ENCODE results near the gene FOXP4.

Gene FOXP4

DNA sequence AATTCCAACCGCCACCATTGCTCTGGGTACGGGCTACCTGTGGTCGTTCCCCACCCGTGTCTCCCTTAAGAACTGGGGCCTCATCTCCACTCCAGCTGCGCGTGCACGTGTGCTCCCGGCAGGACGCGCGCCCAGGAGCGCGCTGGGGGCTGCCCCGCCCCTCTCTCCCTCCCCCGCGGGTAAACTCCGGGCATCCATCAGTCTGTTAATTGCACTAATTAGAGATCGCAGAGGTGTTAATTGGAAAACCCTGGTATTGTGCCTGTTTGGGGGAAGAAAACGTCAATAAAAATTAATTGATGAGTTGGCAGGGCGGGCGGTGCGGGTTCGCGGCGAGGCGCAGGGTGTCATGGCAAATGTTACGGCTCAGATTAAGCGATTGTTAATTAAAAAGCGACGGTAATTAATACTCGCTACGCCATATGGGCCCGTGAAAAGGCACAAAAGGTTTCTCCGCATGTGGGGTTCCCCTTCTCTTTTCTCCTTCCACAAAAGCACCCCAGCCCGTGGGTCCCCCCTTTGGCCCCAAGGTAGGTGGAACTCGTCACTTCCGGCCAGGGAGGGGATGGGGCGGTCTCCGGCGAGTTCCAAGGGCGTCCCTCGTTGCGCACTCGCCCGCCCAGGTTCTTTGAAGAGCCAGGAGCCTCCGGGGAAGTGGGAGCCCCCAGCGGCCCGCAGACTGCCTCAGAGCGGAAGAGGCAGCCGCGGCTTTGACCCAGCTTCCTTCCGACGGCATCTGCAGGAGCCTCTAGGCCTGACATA lies 14.4 kb downstream of the FOXP4 start:
- CTCF ChIA-PET, result interaction anchor here (3.2 kb wide), 1 partner anchor 136 kb away, joined by 13 read pairs; no protein-coding TSS in a partner anchor
- Mint-ChIP-seq H3K9me3 (no peaks in the 10 kb centered on the region), H3K4me1 (peaks cover 27% of the 10 kb centered on the region), H3K4me3 (peak overlapping the region; percentile 74), H3K27ac (no peak overlapping the region), H3K27me3 (peaks cover 91% of the 10 kb centered on the region), H3K36me3 (peaks cover under 1% of the 10 kb centered on the region)
- peak; percentile 92 for DNase-seq

DNA sequence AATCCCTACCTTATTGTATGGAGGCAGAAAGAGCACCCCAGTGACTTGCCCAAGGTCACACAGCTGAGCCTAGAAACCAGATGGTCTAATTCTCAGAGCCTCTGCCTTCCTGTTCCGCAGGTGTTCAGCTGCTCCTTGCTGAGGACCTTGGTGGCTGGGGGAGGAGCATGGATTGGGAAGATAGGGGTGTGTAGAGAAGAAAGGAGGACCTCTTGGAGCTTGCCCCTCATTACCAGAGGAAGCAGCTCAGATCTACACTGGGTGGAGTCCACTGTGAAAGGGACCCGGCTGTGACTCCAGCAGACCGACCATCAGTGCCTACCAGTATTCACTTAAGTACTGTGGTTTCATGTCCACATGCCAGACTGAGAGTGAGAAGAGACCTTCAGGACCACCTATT lies 15.2 kb downstream of the FOXP4 start:
- H3K4me3 Mint-ChIP-seq, result no peak overlapping the region
- no peak for DNase-seq
- peaks cover 27% of the 10 kb centered on the region for H3K4me1 Mint-ChIP-seq
- no peaks in the 10 kb centered on the region for H3K9me3 Mint-ChIP-seq
- H3K36me3 Mint-ChIP-seq, result peaks cover 9% of the 10 kb centered on the region
- CTCF ChIA-PET, result interaction anchor here (3.2 kb wide), 1 partner anchor 137 kb away, joined by 13 read pairs; no protein-coding TSS in a partner anchor
- no peak overlapping the region for H3K27ac Mint-ChIP-seq
- peaks cover 92% of the 10 kb centered on the region for H3K27me3 Mint-ChIP-seq

DNA sequence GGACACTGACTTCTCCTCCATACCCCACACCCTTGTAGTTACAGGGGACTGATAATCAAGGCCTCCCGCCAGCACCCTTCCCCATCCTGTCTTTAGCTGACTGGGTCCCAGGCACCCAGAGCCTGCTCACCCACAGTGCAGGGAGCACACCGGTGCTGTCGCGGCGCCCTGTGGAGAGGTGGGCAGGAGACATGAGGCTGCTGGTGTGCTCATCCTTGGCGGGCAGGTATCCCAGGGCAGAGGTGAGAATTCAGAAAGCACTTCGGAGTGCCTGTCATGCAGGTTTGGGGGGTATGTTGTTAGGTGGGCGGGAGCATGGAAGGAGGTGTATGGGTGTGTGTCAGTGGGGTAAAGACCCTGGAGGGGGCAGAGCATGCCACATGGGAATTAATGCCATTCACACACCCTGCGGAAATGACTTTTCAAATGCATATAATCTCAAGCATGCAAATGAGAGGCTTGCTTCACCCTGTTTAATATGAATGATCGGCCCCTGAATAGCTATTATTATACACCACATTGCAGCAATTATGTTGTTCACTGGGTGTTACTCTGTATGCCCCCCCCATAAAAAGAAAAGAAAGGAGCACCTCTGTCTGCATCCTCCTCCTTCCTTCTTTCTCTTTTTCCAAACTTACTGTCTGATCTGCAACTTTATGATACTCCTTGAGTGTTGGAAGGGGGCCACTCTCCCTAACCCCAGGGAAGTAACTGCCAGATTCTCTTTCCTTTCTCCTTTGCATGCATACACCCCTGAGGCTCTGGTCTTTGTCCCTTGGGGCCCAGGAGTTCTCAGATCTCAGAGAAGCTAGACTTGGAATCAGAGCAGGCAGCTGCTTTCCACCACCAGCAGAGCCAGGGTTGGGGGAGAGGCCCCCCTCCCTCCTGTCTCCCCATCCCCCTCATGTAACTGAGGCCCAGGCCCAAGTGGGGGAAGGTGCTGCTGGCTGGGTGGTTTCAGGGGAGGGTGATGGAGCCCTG lies 16.0 kb downstream of the FOXP4 start:
- H3K4me1 Mint-ChIP-seq, result peaks cover 27% of the 10 kb centered on the region
- no peaks in the 10 kb centered on the region for H3K9me3 Mint-ChIP-seq
- DNase-seq, result no peak
- no peak overlapping the region for H3K4me3 Mint-ChIP-seq
- peaks cover 12% of the 10 kb centered on the region for H3K36me3 Mint-ChIP-seq
- CTCF ChIA-PET, result interaction anchor here (0.6 kb wide), 1 partner anchor 8 kb away, joined by 3 read pairs; no protein-coding TSS in a partner anchor
- peaks cover 92% of the 10 kb centered on the region for H3K27me3 Mint-ChIP-seq
- no peak overlapping the region for H3K27ac Mint-ChIP-seq

DNA sequence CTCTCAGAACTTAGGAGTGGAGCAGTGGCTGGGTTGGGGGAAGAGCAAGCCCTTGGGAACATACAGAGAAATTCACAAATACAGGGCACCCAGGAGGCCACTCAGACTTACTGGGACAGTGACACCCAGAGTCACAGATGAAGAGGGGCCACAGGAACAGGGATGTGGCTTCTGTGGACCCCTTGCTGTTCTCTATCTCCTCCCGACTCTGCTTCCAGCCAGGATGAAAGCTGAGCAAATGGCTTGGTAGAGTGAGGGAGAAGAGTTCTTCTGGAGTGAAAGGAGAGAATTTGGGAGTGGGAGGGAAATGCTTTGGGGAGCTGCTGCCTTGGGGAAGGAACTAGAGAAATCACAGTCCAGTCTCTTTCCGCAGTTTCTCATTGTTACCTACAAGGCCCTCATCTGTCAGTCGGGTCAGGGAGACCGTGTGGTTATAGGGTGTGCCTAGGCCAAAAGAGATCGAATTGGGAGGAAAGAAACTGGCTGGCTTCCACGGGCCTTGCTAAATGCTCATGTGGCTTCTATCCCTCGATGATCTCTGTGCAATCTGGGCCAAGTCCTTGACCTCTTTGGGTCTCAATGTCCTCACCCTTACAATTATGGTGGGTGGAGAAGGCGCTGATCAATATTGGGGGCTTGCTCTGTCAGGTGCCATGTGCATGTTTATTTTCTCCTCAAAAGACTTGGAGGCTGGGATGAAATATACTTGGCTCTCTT lies 17.0 kb downstream of the FOXP4 start:
- Mint-ChIP-seq H3K4me3 (no peak overlapping the region), H3K4me1 (peaks cover 27% of the 10 kb centered on the region), H3K9me3 (no peaks in the 10 kb centered on the region), H3K27ac (no peak overlapping the region), H3K27me3 (peaks cover 88% of the 10 kb centered on the region), H3K36me3 (peaks cover 14% of the 10 kb centered on the region)
- DNase-seq, result no peak
- CTCF ChIA-PET, result no interaction called here

DNA sequence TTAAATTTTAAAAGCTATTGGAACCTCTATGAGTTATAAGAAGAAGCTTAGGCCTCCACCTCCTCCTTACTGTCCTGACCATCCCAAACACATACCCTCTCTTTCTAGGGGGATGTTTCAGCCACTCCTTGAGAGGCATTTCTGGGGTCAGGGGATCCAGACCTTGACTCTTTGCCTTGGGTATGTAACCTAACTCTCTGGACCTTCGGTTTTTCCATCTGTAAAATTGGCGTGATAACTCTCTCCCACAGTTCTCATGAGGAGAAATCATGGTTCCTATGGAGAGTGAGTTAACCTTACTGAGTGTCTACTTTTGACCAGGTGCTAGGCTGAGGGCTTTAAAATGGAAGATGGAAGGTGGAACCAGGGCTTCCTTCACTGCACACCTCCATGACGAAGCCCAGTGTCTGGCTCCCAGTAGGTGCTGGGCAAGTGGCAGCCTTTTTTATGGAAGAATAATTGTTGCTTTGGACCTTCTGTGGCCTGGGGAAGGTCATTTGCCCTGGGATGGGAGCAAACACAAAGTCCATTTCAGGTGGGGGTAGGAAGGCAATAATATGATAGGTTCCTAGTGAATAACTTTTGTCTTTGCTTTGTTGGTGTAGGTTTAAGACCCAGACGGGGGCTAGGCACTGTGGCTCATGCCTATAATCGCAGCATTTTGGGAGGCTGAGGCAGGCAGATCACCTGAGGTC lies 18.4 kb downstream of the FOXP4 start:
- Mint-ChIP-seq H3K9me3 (no peaks in the 10 kb centered on the region), H3K36me3 (peaks cover 14% of the 10 kb centered on the region), H3K27ac (no peak overlapping the region), H3K4me1 (peaks cover 25% of the 10 kb centered on the region), H3K4me3 (no peak overlapping the region), H3K27me3 (peaks cover 86% of the 10 kb centered on the region)
- CTCF ChIA-PET, result no interaction called here
- DNase-seq, result no peak

DNA sequence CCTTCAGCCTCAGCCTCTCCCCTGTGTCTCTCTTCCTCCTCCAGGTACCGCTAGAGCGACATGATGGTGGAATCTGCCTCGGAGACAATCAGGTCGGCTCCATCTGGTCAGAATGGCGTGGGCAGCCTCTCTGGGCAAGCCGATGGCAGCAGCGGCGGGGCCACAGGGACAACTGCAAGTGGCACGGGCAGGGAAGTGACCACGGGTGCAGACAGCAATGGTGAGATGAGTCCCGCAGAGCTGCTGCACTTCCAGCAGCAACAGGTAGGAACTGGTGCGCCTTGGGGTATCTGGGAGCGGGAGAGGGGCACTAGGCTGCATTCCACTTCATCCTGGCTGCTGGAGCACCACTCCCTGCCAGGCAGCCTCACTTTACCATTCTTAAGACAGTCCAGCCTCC lies 19.5 kb downstream of the FOXP4 start:
- Mint-ChIP-seq H3K27ac (no peak overlapping the region), H3K4me3 (no peak overlapping the region), H3K36me3 (peaks cover 14% of the 10 kb centered on the region), H3K4me1 (peaks cover 14% of the 10 kb centered on the region), H3K27me3 (peaks cover 75% of the 10 kb centered on the region), H3K9me3 (no peaks in the 10 kb centered on the region)
- CTCF ChIA-PET, result no interaction called here
- DNase-seq, result no peak

DNA sequence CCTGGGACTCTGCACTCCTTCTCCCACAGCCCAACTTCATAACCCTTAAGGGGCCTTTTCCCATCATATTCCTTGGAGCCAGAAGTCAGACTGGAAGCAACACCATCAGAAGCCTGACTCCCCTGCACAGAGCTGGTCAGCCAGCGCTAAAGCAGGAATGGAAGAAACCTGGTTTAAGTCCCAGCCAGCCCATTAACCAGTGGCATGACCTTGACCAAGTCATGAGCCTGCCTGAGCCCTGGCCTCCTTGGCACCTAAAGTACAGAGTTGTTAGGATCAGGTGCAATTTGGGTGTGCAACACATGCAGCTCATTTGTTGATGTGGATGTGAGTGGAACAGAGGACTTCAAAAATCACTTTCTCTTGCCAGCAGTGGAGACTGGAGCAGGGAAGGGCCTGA lies 20.8 kb downstream of the FOXP4 start:
- CTCF ChIA-PET, result no interaction called here
- DNase-seq, result no peak
- no peak overlapping the region for H3K4me3 Mint-ChIP-seq
- peaks cover 75% of the 10 kb centered on the region for H3K27me3 Mint-ChIP-seq
- H3K9me3 Mint-ChIP-seq, result no peaks in the 10 kb centered on the region
- peaks cover 4% of the 10 kb centered on the region for H3K4me1 Mint-ChIP-seq
- peaks cover 14% of the 10 kb centered on the region for H3K36me3 Mint-ChIP-seq
- no peak overlapping the region for H3K27ac Mint-ChIP-seq

DNA sequence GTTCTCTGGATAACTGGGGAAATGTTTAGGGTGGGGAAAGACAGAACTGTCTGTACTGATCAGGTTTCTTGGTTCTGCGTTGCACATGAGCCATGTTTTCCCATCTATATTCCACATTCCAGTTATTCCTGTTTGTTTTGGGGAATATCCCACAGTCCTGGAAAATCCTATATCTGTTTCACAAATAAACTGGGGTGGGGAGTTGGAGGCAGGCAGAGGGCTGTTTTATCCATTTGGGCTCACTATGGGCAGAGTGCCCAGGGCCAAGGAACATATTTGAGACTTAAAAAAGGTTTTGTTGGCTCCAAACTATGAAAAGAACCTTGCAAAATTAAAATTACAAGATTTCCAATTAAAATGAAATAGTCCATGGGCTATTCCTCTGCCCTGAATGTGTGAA lies 21.5 kb downstream of the FOXP4 start:
- Mint-ChIP-seq H3K27me3 (peaks cover 71% of the 10 kb centered on the region), H3K4me3 (no peak overlapping the region), H3K4me1 (no peaks in the 10 kb centered on the region), H3K9me3 (no peaks in the 10 kb centered on the region), H3K27ac (no peak overlapping the region), H3K36me3 (peaks cover 14% of the 10 kb centered on the region)
- DNase-seq, result no peak
- CTCF ChIA-PET, result no interaction called here

DNA sequence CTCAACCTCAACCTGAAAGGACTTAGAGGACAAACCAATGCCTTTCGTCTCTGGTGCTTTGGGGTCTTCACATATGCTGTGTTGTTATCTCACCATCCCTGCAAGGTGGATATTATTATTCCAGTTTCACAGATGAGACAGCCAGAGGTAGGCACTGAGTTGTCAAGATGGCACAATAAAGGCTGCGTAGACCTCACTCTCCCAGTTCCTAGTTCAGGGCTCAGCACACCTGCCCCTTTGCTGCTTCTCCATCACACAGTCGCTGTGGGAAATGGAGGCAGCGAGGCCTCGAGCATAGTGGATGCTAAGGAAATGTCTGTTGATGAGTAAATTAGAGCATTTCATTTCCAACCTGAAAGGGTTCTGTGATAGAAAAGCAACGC lies 22.0 kb downstream of the FOXP4 start:
- Mint-ChIP-seq H3K9me3 (no peaks in the 10 kb centered on the region), H3K4me1 (no peaks in the 10 kb centered on the region), H3K27ac (no peak overlapping the region), H3K36me3 (peaks cover 14% of the 10 kb centered on the region), H3K27me3 (peaks cover 70% of the 10 kb centered on the region), H3K4me3 (no peak overlapping the region)
- CTCF ChIA-PET, result no interaction called here
- DNase-seq, result no peak

DNA sequence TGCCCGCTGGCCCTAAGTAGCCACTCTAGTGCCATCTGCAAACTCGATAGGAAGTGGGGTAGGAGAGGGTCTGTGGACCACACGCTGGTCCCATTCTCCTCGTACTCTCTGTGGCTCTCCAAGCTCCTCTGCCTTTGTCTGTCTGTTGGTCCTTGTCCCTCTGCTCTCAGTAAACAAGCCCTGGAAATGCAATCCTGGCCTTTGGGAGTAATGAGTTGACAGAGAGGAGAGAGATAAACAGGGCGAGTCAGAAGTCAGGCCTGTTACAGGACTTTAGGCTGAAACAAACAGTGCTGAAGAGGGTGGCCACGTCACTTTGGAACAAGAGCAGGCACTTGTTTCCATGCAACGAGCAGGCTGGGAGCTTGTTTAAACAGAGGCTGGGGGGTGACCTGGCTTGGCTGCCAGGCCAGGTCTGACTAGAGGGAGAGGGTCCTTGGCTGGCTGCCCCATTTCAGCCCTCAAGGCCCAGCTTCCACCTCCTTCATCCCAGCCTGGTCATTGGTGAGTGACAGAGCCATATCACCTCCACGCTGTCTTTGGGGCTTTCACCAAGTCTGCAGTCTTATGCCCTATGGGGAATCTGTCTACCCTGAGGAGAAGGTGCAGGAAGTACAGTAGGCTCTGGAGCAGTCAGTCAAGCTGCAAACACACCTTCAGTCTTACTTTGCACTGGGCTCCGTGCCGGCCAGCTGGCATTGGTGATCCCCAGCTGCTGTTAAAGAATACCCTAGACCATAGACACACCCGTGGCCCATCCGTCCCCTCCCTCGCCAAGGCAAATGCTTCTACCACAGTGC lies 22.6 kb downstream of the FOXP4 start:
- Mint-ChIP-seq H3K4me3 (no peak overlapping the region), H3K27ac (no peak overlapping the region), H3K36me3 (peaks cover 14% of the 10 kb centered on the region), H3K9me3 (no peaks in the 10 kb centered on the region), H3K27me3 (peaks cover 68% of the 10 kb centered on the region), H3K4me1 (no peaks in the 10 kb centered on the region)
- no peak for DNase-seq
- CTCF ChIA-PET, result no interaction called here

DNA sequence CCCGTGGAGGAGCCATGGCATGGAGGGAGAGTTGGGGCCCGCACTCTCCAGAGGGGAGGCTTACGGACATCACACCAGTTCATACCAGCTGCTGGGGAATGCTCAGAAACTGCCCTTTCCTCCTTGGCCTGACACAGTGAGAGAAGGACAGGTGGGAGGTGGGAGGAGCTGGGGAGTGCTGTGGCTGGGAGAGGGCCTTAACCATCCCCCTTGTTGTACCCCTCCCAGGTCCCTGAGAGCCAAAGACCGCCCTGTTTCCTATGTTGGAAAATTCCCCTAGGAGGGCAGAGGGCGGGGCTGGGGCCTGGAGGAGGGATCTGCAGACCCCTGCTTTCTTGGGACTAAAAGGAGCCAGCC lies 24.1 kb downstream of the FOXP4 start:
- Mint-ChIP-seq H3K4me3 (no peak overlapping the region), H3K27me3 (peaks cover 54% of the 10 kb centered on the region), H3K27ac (no peak overlapping the region), H3K4me1 (no peaks in the 10 kb centered on the region), H3K9me3 (no peaks in the 10 kb centered on the region), H3K36me3 (peaks cover 14% of the 10 kb centered on the region)
- CTCF ChIA-PET, result no interaction called here
- DNase-seq, result no peak

DNA sequence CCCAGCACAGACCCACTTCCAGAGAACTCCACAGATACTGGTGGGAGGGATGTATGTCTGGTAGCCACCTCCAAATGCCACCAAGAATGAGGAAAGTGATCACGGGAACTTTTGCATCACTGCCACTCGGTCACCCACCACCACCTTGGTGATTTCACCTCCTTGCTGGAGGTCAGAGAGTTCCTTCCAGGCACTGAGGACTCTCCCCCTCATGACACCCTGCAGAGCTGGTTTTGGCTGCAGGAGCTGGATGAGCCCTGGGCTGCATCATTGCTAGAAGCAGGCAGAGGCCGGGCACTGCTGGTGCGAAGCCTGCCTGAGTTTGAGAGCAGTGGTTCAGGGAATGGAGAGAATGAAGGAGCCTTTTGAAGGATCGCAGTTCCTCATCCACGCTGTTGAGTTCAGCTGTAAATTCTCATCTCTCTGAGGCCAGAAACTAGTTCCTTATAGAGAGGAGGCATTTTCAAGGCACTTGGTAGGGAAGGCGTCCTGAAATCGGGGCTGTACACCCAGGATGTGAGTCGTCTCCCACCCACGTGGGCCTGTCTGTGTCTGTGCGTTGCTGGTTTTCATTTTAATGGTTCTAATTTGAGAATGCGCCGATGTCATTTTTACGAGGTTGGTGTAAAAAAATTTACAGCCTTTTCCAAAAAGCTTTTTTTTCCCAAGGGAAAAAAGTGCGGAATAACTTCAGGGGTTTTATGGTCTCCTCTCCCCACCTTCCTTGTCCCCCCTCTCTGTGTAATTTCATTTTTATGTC lies 25.0 kb downstream of the FOXP4 start:
- DNase-seq, result no peak
- peaks cover 44% of the 10 kb centered on the region for H3K27me3 Mint-ChIP-seq
- no peaks in the 10 kb centered on the region for H3K4me1 Mint-ChIP-seq
- peaks cover 8% of the 10 kb centered on the region for H3K36me3 Mint-ChIP-seq
- no peak overlapping the region for H3K27ac Mint-ChIP-seq
- CTCF ChIA-PET, result interaction anchor here (1.5 kb wide), 1 partner anchor 112 kb away, joined by 4 read pairs; no protein-coding TSS in a partner anchor
- no peaks in the 10 kb centered on the region for H3K9me3 Mint-ChIP-seq
- H3K4me3 Mint-ChIP-seq, result no peak overlapping the region

DNA sequence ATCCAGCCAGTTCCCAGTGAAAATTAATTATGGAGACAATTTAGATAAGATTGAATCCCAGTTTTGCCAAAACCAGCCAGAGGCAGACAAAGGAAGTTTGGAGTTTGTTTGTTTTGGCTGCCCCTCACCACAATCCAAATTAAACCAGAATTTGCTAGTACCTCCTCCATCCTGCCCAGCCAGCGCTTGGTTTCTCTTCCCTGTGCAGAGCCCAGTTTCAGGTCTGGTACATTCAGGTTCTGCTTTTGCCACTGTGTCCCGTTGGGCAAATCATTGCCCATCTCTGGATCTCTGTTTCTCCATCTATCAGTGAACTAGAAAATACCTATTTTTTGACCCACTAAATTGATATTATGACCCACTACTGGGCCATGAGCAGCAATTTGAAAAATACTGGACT lies 26.4 kb downstream of the FOXP4 start:
- Mint-ChIP-seq H3K9me3 (no peaks in the 10 kb centered on the region), H3K4me3 (no peak overlapping the region), H3K4me1 (no peaks in the 10 kb centered on the region), H3K36me3 (no peaks in the 10 kb centered on the region), H3K27ac (no peak overlapping the region), H3K27me3 (peaks cover 41% of the 10 kb centered on the region)
- no peak for DNase-seq
- CTCF ChIA-PET, result interaction anchor here (1.5 kb wide), 1 partner anchor 111 kb away, joined by 4 read pairs; no protein-coding TSS in a partner anchor

All from activated naive CD4-positive, alpha-beta T cell treated with anti-CD3 and anti-CD28 coated beads, Interleukin-2, amount 10 ng/mL, durations not matched to agents 7 days and 5 days (primary cell).